ENCODE results near the gene KIAA0319L.

KIAA0319L gene

GRCh38 chr1:35386290-35386689 is 170.9 kb downstream of the KIAA0319L start:
- DNase-seq (ENCODE audit: low read depth in 2 of 2), result no peak

Data from stimulated activated CD8-positive, alpha-beta memory T cell treated with anti-CD3 and anti-CD28 coated beads, Interleukin-15, amount 100 ng/mL, for 48 hours (primary cell).